GM23248 (cell line): Measurements from ENCODE around the gene LGR5. TPM values are rescaled to one million over a fixed set of nuclear protein-coding genes. Genes with fewer than 3 reads are reported as not detected.

Source experiments
- DNase-seq: peaks from one replicate; pipeline ENCODE4 v3.0.0-alpha.2; 2015
- H2AFZ ChIP-seq: fragments of 200-600 bp; sonication (generic); 2 replicates; pipeline ENCODE4 v1.6.1; 2016; ENCODE audit warnings: antibody characterized with exemption
- H3F3A ChIP-seq: fragments of 200-600 bp; sonication (generic); 2 replicates; pipeline ENCODE4 v1.6.1; 2016; ENCODE audit warnings: mild to moderate bottlenecking, antibody characterized with exemption, mixed run types; ENCODE audit not compliant: insufficient read depth
- H3K27ac ChIP-seq: fragments of 200-600 bp; sonication (generic); 2 replicates; pipeline ENCODE4 v1.5.1; 2016; ENCODE audit warnings: mild to moderate bottlenecking
- H3K27me3 ChIP-seq: fragments of 200-600 bp; sonication (generic); replicated peaks from 2 replicates; pipeline ENCODE4 v1.6.1; 2016; ENCODE audit warnings: mild to moderate bottlenecking; ENCODE audit not compliant: insufficient read depth
- H3K36me3 ChIP-seq: fragments of 200-600 bp; sonication (generic); 2 replicates; pipeline ENCODE4 v1.6.1; 2016; ENCODE audit warnings: low read depth, mild to moderate bottlenecking
- H3K4me1 ChIP-seq: fragments of 200-600 bp; sonication (generic); 2 replicates; pipeline ENCODE4 v1.6.1; 2016; ENCODE audit warnings: mild to moderate bottlenecking; ENCODE audit not compliant: insufficient read depth
- H3K4me2 ChIP-seq: fragments of 200-600 bp; sonication (generic); one replicate; pipeline ENCODE4 v1.6.1; 2016; ENCODE audit warnings: mild to moderate bottlenecking; ENCODE audit not compliant: unreplicated experiment
- H3K4me3 ChIP-seq: fragments of 200-600 bp; sonication (generic); 2 replicates; pipeline ENCODE4 v1.5.1; 2016; ENCODE audit warnings: mild to moderate bottlenecking
- H3K79me2 ChIP-seq: fragments of 200-600 bp; sonication (generic); 2 replicates; pipeline ENCODE4 v1.6.1; 2016; ENCODE audit warnings: mild to moderate bottlenecking; ENCODE audit not compliant: insufficient read depth
- H3K9ac ChIP-seq: fragments of 200-600 bp; sonication (generic); 2 replicates; pipeline ENCODE4 v1.6.1; 2016; ENCODE audit warnings: mild to moderate bottlenecking
- H3K9me2 ChIP-seq: fragments of 200-600 bp; sonication (generic); 2 replicates; pipeline ENCODE4 v1.6.1; 2016; ENCODE audit warnings: mixed run types, mild to moderate bottlenecking, moderate library complexity; ENCODE audit not compliant: insufficient read depth
- H3K9me3 ChIP-seq: fragments of 200-600 bp; sonication (generic); one replicate; pipeline ENCODE4 v1.6.1; 2017; ENCODE audit warnings: low read depth
- H4K20me1 ChIP-seq: fragments of 200-600 bp; sonication (generic); 2 replicates; pipeline ENCODE4 v1.6.0; 2016; ENCODE audit not compliant: insufficient read depth
- EZH2 ChIP-seq: fragments of 200-600 bp; sonication (generic); IDR thresholded peaks from 2 replicates; pipeline ENCODE4 v1.6.1; 2018; ENCODE audit warnings: antibody characterized with exemption, mild to moderate bottlenecking; ENCODE audit not compliant: insufficient read depth, poor library complexity, severe bottlenecking
- EZH2phosphoT487 ChIP-seq: fragments of 200-600 bp; sonication (generic); IDR thresholded peaks from 2 replicates; pipeline ENCODE4 v1.6.1; 2018; ENCODE audit warnings: antibody characterized with exemption, moderate library complexity, mild to moderate bottlenecking, low read depth; ENCODE audit not compliant: insufficient read depth
- WGBS, 2 experiments: methylation state at CpG; one replicate each; pipeline ENCODE4 v1.1.6; 2015 to 2017; ENCODE audit warnings: low lambda C conversion rate in 2 of 2, low coverage in 1 of 2; ENCODE audit errors: missing lambda C conversion rate in 2 of 2; 5-methylcytosine and 5-hydroxymethylcytosine counted together
- in situ Hi-C: fragments of 300-500 bp; cut with MboI; formaldehyde crosslinking; loops from 2 replicates; pipeline ENCODE4 v1.15.0; 2020
- polyA plus RNA-seq: library from polyadenylated mRNA; unstranded; fragments of >200 nt; fragmentation: Nextera tagmentation; extraction: Ambion mirVana; gene quantifications from 2 replicates; pipeline ENCODE4 v1.2.1, GENCODE V29; 2016
- total RNA-seq: library from RNA; depleted of rRNA; stranded (reverse); fragments of >200 nt; shearing (Covaris generic); gene quantifications from 2 replicates; pipeline ENCODE4 v1.2.3, GENCODE V29; 2014

LGR5 gene
- total and polyA plus RNA-seq, 2 experiments from 2014 or later, result not detected

GRCh38 chr12:71503579-71504391 lies 64.2 kb downstream of the LGR5 start:
- no peak for DNase-seq
- TF ChIP-seq EZH2phosphoT487 (no peak), EZH2 (no peak)
- Histone ChIP-seq H3K4me1 (no peaks in the 10 kb centered on the region), H3K9me3 (no peaks in the 10 kb centered on the region), H3F3A (no peaks in the 10 kb centered on the region), H3K79me2 (no peaks in the 10 kb centered on the region), H3K4me2 (no peak overlapping the region), H3K4me3 (no peak overlapping the region), H2AFZ (no peak overlapping the region), H3K27me3 (no peaks in the 10 kb centered on the region; the same call in 1 of the 2 replicates), H3K27ac (no peak overlapping the region), H3K36me3 (no peaks in the 10 kb centered on the region), H4K20me1 (no peaks in the 10 kb centered on the region), H3K9ac (no peak overlapping the region), H3K9me2 (no peaks in the 10 kb centered on the region)
- 27 to 33% methylated on average over 3 of the region's 3 CpGs for WGBS, 2 experiments
- in situ Hi-C loops, result no loop called here

DNA sequence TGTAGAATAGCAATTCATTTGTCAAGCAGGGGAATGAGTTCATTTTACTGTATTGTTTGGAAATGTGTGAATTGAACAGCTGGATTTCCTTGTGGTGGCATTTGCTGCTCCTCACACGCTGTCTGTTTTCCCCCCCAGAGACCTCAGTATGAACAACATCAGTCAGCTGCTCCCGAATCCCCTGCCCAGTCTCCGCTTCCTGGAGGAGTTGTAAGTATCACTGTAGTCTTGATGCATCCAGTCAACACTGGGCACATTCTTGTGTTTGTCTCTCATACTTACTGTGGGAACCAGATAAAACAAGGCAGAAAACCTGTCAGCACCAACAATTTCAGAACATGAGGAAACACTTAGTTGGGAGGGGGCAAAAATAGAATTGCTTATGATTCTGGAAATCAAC lies 64.9 kb downstream of the LGR5 start:
- Histone ChIP-seq H3K27ac (no peak overlapping the region), H3F3A (no peaks in the 10 kb centered on the region), H3K4me3 (no peak overlapping the region), H3K4me1 (no peaks in the 10 kb centered on the region), H3K9ac (no peak overlapping the region), H2AFZ (no peak overlapping the region), H3K36me3 (no peaks in the 10 kb centered on the region), H3K9me2 (no peaks in the 10 kb centered on the region), H3K27me3 (no peaks in the 10 kb centered on the region; the same call in 1 of the 2 replicates), H3K4me2 (no peak overlapping the region), H3K9me3 (no peaks in the 10 kb centered on the region), H3K79me2 (no peaks in the 10 kb centered on the region), H4K20me1 (no peaks in the 10 kb centered on the region)
- WGBS, 2 experiments, result 12 to 17% methylated on average over 3 of the region's 3 CpGs
- no peak for TF ChIP-seq EZH2
- no peak for TF ChIP-seq EZH2phosphoT487
- DNase-seq, result no peak
- in situ Hi-C loops, result no loop called here

DNA sequence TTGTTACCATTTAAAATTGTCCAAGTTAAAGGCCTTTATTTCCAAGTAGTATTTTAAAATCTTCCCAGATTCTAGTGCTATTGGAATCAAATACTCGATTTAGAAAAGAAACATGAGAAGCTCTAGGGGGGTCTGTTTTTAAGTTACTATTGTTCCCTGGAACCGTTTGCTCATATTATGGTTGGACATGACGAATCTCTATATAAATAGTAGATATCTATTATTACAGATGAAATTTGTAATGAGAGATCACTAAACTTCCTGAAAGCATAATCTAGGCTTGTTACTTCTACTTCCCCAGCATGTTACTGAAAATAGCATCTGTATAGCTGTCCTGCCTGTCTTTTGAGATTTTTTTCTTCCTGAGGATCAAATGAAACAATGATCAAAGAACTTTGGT lies 70.1 kb downstream of the LGR5 start:
- no peaks in the 10 kb centered on the region for H3K36me3 ChIP-seq
- 67 to 70% methylated on average over 3 of the region's 3 CpGs for WGBS, 2 experiments

GRCh38 chr12:71517145-71517846 lies 77.7 kb downstream of the LGR5 start:
- TF ChIP-seq EZH2phosphoT487, result no peak
- no peak for TF ChIP-seq EZH2

More for the DNA sequence above, 70.1 kb downstream of the LGR5 start:
- no peak overlapping the region for H3K9ac ChIP-seq
- H3K4me1 ChIP-seq, result no peaks in the 10 kb centered on the region
- H3K27ac ChIP-seq, result no peak overlapping the region
- H3K4me3 ChIP-seq, result no peak overlapping the region
- no peaks in the 10 kb centered on the region for H3F3A ChIP-seq
- DNase-seq, result no peak
- no peaks in the 10 kb centered on the region for H3K79me2 ChIP-seq
- H2AFZ ChIP-seq, result no peak overlapping the region
- no peak overlapping the region for H3K4me2 ChIP-seq
- H4K20me1 ChIP-seq, result no peaks in the 10 kb centered on the region
- in situ Hi-C loops, result no loop called here
- TF ChIP-seq EZH2phosphoT487 (no peak), EZH2 (no peak)
- no peaks in the 10 kb centered on the region for H3K9me2 ChIP-seq
- H3K9me3 ChIP-seq, result no peaks in the 10 kb centered on the region
- no peaks in the 10 kb centered on the region for H3K27me3 ChIP-seq

More at GRCh38 chr12:71517145-71517846, 77.7 kb downstream of the LGR5 start:
- Histone ChIP-seq H2AFZ (no peak overlapping the region), H3K79me2 (no peaks in the 10 kb centered on the region), H3K27ac (no peak overlapping the region), H3K9me3 (no peaks in the 10 kb centered on the region), H3K4me1 (no peaks in the 10 kb centered on the region), H3K4me3 (no peak overlapping the region), H3K4me2 (no peak overlapping the region), H3K27me3 (no peaks in the 10 kb centered on the region), H3F3A (no peaks in the 10 kb centered on the region), H3K9ac (no peak overlapping the region), H3K36me3 (no peaks in the 10 kb centered on the region), H4K20me1 (no peaks in the 10 kb centered on the region), H3K9me2 (no peaks in the 10 kb centered on the region)
- in situ Hi-C loops, result no loop called here
- WGBS, 2 experiments, result 72 to 73% methylated on average over 2 of the region's 2 CpGs
- DNase-seq, result no peak
